PC-3 (cell line): ENCODE measurements around the gene AOAH. TPM values are rescaled to one million over a fixed set of nuclear protein-coding genes. Genes with fewer than 3 reads are reported as not detected.

Experiments
- ATAC-seq: fragments of 200-7000 bp; cut with Tn5 transposase; 2 replicates; pipeline ENCODE4 v1.9.1; 2020; ENCODE audit warnings: mild to moderate bottlenecking, moderate library complexity
- BruUV-seq: library from RNA; stranded (reverse); fragments of 400-500 nt; replicated peaks from 2 replicates; lab custom pipeline; 2021; lab: Mats Ljungman, UMichigan
- CTCF ChIA-PET: fragments of 300-600 bp; sonication (Branson Sonifier 250); formaldehyde crosslinking; loops from one replicate; lab custom pipeline; 2022; ENCODE audit warnings: antibody characterized with exemption; lab: Charles Lee
- POLR2A ChIA-PET: fragments of 300-600 bp; sonication (Branson Sonifier 250); formaldehyde crosslinking; loops from one replicate; lab custom pipeline; 2022; ENCODE audit warnings: antibody characterized with exemption; ENCODE audit not compliant: unreplicated experiment; lab: Charles Lee
- DNase-seq: peaks from one replicate; pipeline ENCODE4 v3.0.0-alpha.2; 2015
- H2AFZ ChIP-seq: fragments of 300-600 bp; sonication (generic); 2 replicates; pipeline ENCODE4 v1.6.0; 2016; ENCODE audit warnings: antibody characterized with exemption, low read length
- H3F3A ChIP-seq: fragments of 300-600 bp; sonication (generic); one replicate; pipeline ENCODE4 v1.6.0; 2017; ENCODE audit warnings: antibody characterized with exemption, low read length, control low read depth, mild to moderate bottlenecking; ENCODE audit not compliant: unreplicated experiment
- H3K27ac ChIP-seq: fragments of 300-600 bp; sonication (generic); 2 replicates; pipeline ENCODE4 v1.5.1; 2016; ENCODE audit warnings: mild to moderate bottlenecking, low read length
- H3K27me3 ChIP-seq: fragments of 300-600 bp; sonication (generic); 2 replicates; pipeline ENCODE4 v1.6.1; 2016; ENCODE audit warnings: low read length, mixed read lengths
- H3K36me3 ChIP-seq: fragments of 300-600 bp; sonication (generic); 2 replicates; pipeline ENCODE4 v1.6.1; 2016; ENCODE audit warnings: low read depth, mixed run types, low read length, mixed read lengths
- H3K4me1 ChIP-seq: fragments of 300-600 bp; sonication (generic); 2 replicates; pipeline ENCODE4 v1.5.1; 2016; ENCODE audit warnings: low read length; ENCODE audit not compliant: insufficient read depth
- H3K4me2 ChIP-seq: fragments of 300-600 bp; sonication (generic); 2 replicates; pipeline ENCODE4 v1.6.0; 2016; ENCODE audit warnings: low read length
- H3K4me3 ChIP-seq: fragments of 300-600 bp; sonication (generic); 2 replicates; pipeline ENCODE4 v1.5.1; 2016; ENCODE audit warnings: mild to moderate bottlenecking, low read length, mixed read lengths
- H3K79me2 ChIP-seq: fragments of 300-600 bp; sonication (generic); 2 replicates; pipeline ENCODE4 v1.6.1; 2017; ENCODE audit warnings: low read length, mixed read lengths
- H3K9ac ChIP-seq: fragments of 300-600 bp; sonication (generic); 2 replicates; pipeline ENCODE4 v1.6.0; 2016; ENCODE audit warnings: mild to moderate bottlenecking, low read length
- H3K9me2 ChIP-seq: fragments of 300-600 bp; sonication (generic); replicated peaks from 2 replicates; pipeline ENCODE4 v1.6.1; 2016; ENCODE audit warnings: mixed run types, low read length, mixed read lengths
- H3K9me3 ChIP-seq: fragments of 300-600 bp; sonication (generic); 2 replicates; pipeline ENCODE4 v1.6.1; 2016; ENCODE audit warnings: low read length, mixed read lengths
- H4K20me1 ChIP-seq: fragments of 300-600 bp; sonication (generic); 2 replicates; pipeline ENCODE4 v1.6.1; 2016; ENCODE audit warnings: low read length, mixed read lengths
- EZH2 ChIP-seq: fragments of 300-600 bp; sonication (generic); IDR thresholded peaks from one replicate; pipeline ENCODE4 v1.6.1; 2017; ENCODE audit warnings: antibody characterized with exemption, mild to moderate bottlenecking, low read length; ENCODE audit not compliant: unreplicated experiment
- EZH2phosphoT487 ChIP-seq: fragments of 300-600 bp; sonication (generic); IDR thresholded peaks from 2 replicates; pipeline ENCODE4 v1.6.1; 2018; ENCODE audit warnings: mild to moderate bottlenecking, antibody characterized with exemption, low read length, borderline replicate concordance
- intact Hi-C: fragments of 100-400 bp; cut with micrococcal nuclease; formaldehyde crosslinking; loops from 2 replicates; pipeline ENCODE4 v1.9.0; 2023
- total RNA-seq: library from RNA; depleted of rRNA; stranded (reverse); fragments of >200 nt; gene quantifications from 2 replicates; pipeline ENCODE4 v1.2.3, GENCODE V29; 2014
- TF ChIP-seq, protein P1 (sequence below): fragments of 300-600 bp; sonication (generic); conservative IDR thresholded peaks from 2 replicates; pipeline ENCODE4 v1.5.1; 2017; ENCODE audit warnings: antibody characterized with exemption, low read depth, mild to moderate bottlenecking, low read length

AOAH gene
- total RNA-seq, 1 experiment from 2014 or later: not detected

DNA sequence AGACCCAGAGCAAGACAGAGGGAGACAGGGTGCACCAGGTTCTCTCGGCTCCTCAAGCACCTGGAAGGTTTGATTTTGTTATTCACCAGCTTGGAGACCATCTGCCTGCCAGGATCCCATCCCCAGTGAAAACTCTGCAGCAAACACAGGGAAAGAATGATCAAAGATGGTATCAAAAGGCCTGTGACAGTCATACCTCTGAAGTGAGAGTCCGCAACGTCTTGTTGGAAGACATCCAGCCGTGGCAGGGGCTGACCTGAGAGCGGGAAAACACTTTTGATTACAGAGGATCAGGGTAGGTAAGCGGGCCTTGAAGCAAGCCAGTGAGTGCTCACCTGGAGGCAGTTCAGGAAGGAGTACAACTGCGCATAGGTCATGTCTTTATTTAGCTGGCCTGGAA is 192.3 kb downstream of the AOAH start:
- Histone ChIP-seq H3K36me3 (no peaks in the 10 kb centered on the region), H3K79me2 (no peaks in the 10 kb centered on the region), H3K9me2 (no peaks in the 10 kb centered on the region), H3F3A (no peaks in the 10 kb centered on the region), H3K4me2 (no peak overlapping the region), H3K4me3 (no peak overlapping the region), H4K20me1 (no peaks in the 10 kb centered on the region), H3K27ac (no peak overlapping the region), H3K9ac (no peak overlapping the region), H3K9me3 (no peaks in the 10 kb centered on the region), H3K4me1 (peaks cover 18% of the 10 kb centered on the region), H3K27me3 (no peaks in the 10 kb centered on the region), H2AFZ (no peak overlapping the region)
- POLR2A ChIA-PET: no interaction called here
- ATAC-seq: no peak
- BruUV-seq: no TSS peak
- TF ChIP-seq, protein P1, sequence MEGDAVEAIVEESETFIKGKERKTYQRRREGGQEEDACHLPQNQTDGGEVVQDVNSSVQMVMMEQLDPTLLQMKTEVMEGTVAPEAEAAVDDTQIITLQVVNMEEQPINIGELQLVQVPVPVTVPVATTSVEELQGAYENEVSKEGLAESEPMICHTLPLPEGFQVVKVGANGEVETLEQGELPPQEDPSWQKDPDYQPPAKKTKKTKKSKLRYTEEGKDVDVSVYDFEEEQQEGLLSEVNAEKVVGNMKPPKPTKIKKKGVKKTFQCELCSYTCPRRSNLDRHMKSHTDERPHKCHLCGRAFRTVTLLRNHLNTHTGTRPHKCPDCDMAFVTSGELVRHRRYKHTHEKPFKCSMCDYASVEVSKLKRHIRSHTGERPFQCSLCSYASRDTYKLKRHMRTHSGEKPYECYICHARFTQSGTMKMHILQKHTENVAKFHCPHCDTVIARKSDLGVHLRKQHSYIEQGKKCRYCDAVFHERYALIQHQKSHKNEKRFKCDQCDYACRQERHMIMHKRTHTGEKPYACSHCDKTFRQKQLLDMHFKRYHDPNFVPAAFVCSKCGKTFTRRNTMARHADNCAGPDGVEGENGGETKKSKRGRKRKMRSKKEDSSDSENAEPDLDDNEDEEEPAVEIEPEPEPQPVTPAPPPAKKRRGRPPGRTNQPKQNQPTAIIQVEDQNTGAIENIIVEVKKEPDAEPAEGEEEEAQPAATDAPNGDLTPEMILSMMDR: no peak
- TF ChIP-seq EZH2phosphoT487 (no peak), EZH2 (no peak)
- CTCF ChIA-PET: no interaction called here
- intact Hi-C loops: no loop called here
- DNase-seq: no peak

DNA sequence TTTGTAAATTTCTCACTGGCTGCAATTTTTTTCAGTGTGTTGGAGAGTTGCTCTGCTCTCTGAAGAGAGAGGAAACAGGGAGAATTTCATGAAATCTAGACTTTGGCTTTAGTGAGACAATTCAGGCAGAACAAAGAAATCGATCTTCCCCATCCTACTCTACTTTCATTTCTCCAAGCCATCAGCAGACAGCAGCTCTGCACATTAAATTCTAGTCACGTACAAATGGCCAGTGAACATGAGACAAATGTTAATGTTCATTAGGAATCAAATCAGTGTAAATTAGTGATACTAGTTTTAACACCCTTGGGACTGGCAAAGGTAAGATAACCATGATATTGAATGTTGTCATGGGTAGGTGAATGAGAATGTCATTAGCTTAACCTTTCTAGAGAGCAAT is 193.8 kb downstream of the AOAH start:
- no peak for DNase-seq
- CTCF ChIA-PET: no interaction called here
- H3K4me1 ChIP-seq: peaks cover 19% of the 10 kb centered on the region
- no peaks in the 10 kb centered on the region for H3K27me3 ChIP-seq
- no peaks in the 10 kb centered on the region for H3F3A ChIP-seq
- H3K4me3 ChIP-seq: no peak overlapping the region
- no peak overlapping the region for H3K9ac ChIP-seq
- H4K20me1 ChIP-seq: no peaks in the 10 kb centered on the region
- no TSS peak for BruUV-seq
- no peak overlapping the region for H3K27ac ChIP-seq
- H3K79me2 ChIP-seq: no peaks in the 10 kb centered on the region
- intact Hi-C loops: no loop called here
- H3K4me2 ChIP-seq: no peak overlapping the region
- H3K36me3 ChIP-seq: no peaks in the 10 kb centered on the region
- TF ChIP-seq, protein P1: no peak
- no peak for TF ChIP-seq EZH2
- no peaks in the 10 kb centered on the region for H3K9me3 ChIP-seq
- no peak overlapping the region for H2AFZ ChIP-seq
- ATAC-seq: no peak
- no peaks in the 10 kb centered on the region for H3K9me2 ChIP-seq
- POLR2A ChIA-PET: no interaction called here

DNA sequence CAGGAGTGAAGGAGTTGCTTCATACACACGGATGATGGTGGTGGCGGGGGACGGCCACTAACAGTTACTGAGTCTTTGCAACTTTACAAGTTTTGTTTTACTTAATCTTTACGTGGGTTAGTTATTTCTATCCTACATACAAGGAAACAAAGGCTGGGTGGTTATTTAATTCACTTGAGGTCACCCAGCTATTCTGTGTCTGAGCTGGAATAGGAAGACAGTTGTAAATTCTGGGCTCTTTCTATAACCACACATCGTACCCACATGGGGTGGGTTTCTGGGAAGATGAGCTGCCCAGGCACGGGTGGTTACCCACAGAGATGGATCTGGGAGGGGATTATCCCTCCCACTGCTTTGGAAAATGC is 196.8 kb downstream of the AOAH start:
- Histone ChIP-seq H3F3A (no peaks in the 10 kb centered on the region), H3K27me3 (no peaks in the 10 kb centered on the region), H3K4me3 (no peak overlapping the region), H3K9me3 (no peaks in the 10 kb centered on the region), H3K36me3 (no peaks in the 10 kb centered on the region), H3K9me2 (no peaks in the 10 kb centered on the region), H3K27ac (no peak overlapping the region), H2AFZ (no peak overlapping the region), H3K9ac (no peak overlapping the region), H3K4me1 (peaks cover 23% of the 10 kb centered on the region), H3K79me2 (no peaks in the 10 kb centered on the region), H4K20me1 (no peaks in the 10 kb centered on the region), H3K4me2 (peak overlapping the region; percentile 9; the same call in 1 of the 2 replicates)
- no TSS peak for BruUV-seq
- ChIA-PET CTCF (no interaction called here), POLR2A (no interaction called here)
- ATAC-seq: no peak
- no peak for DNase-seq
- intact Hi-C loops: no loop called here
- TF ChIP-seq, protein P1: no peak
- TF ChIP-seq EZH2: no peak
